Peyer's patch (tissue), 4 donors: Measurements from ENCODE around the gene SH3RF3. TPM values are rescaled to one million over a fixed set of nuclear protein-coding genes. Genes with fewer than 3 reads are reported as not detected.

Experiments used
- DNase-seq, 3 donors: peaks; one replicate each; pipeline ENCODE4 v3.0.0-alpha.2; 2017 to 2019
- H3K27ac ChIP-seq, 4 donors: fragments of 200-600 bp; sonication (generic); one replicate each; pipeline ENCODE4 v1.5.1; 2016 to 2019
- H3K27me3 ChIP-seq, 2 donors: fragments of 200-600 bp; sonication (generic); one replicate each; pipeline ENCODE4 v1.5.1; 2019
- H3K36me3 ChIP-seq, 3 donors: fragments of 200-600 bp; sonication (generic); one replicate each; pipeline ENCODE4 v1.5.1; 2016 to 2019
- H3K4me1 ChIP-seq, 4 donors: fragments of 200-600 bp; sonication (generic); one replicate each; pipeline ENCODE4 v1.5.1; 2016 to 2019
- H3K4me3 ChIP-seq, 4 donors: fragments of 200-600 bp; sonication (generic); 1 replicate in 3 of 4; 2 replicates in 1 of 4; pipeline ENCODE4 v1.5.1; 2016 to 2019; ENCODE audit warnings: mild to moderate bottlenecking in 1 of 4
- H3K9me3 ChIP-seq, 4 donors: fragments of 200-600 bp; sonication (generic); one replicate each; pipeline ENCODE4 v1.5.1; 2016 to 2019; ENCODE audit warnings: mild to moderate bottlenecking in 1 of 4
- POLR2A ChIP-seq, 2 donors: fragments of 450-650 bp; IDR thresholded peaks; one replicate each; pipeline ENCODE4 v1.5.1; 2017; ENCODE audit warnings: antibody characterized with exemption in 2 of 2, mild to moderate bottlenecking in 2 of 2, moderate library complexity in 2 of 2
- total RNA-seq, 4 donors: library from RNA; depleted of rRNA; stranded (reverse); fragments of >200 nt; gene quantifications; one replicate each; pipeline ENCODE4 v1.1.0, GENCODE V29; 2016
- TF ChIP-seq, protein P1 (sequence below), 6 experiments: fragments of 450-650 bp in 4 of 6; fragments of 200-600 bp in 2 of 6; sonication (generic) in 1 of 6; IDR thresholded peaks; one replicate each; pipeline ENCODE4 v1.5.1; 2017 to 2019; ENCODE audit warnings: antibody characterized with exemption in 6 of 6, mild to moderate bottlenecking in 3 of 6, moderate library complexity in 1 of 6

Gene SH3RF3
- total RNA-seq, 4 donors from 2014 or later, result 1.1 to 5.0 (median 3.3) TPM

DNA sequence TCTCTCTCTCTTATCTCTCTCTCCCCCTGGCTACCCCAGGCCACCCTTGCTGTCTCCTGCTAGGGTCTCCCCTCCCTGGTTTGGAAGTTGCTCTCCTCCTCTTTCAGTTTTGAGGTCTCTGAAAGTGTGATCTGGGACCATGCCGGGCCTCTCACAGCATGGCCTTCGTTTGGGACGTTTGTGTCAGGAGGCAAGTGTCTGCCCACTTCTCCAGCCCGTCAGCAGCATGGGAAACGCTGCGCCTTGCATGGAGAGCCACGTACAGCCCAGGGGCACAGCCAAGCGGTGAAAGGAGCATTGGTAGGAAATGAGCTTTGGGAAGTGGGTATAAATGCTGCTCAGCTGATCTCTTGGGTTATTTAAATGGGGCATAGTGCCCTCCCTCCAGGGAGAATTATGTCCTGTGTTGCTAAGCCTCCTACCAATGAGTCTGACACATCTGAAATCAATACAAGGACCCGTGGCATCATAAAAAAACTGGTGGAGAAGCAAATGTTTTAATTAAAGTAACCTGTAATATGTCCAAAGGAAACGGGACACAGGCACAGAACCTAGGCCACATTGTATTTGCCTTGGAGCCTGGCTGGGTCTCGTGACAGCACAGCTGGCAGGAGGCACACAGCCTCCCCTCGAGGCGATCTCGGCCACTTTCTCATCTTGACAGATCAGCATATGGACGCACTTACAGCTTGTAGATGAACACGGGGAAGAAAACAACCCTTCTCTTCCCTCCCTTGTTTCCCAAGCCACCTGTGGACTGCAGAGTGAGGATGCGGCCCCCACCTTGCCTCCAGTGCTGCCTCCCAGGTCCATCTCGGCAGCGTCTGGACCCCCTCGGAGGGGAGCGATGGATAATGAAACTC, 72.7 kb downstream of the SH3RF3 start:
- Histone ChIP-seq H3K4me1 (no peaks in the 10 kb centered on the region), H3K27ac (no peak overlapping the region), H3K9me3 (no peaks in the 10 kb centered on the region), H3K27me3 (no peaks in the 10 kb centered on the region), H3K36me3 (no peaks in the 10 kb centered on the region), H3K4me3 (no peak overlapping the region)
- DNase-seq, result no peak
- no peak for TF ChIP-seq POLR2A (IDR thresholded peaks at IDR 0.05)
- TF ChIP-seq, protein P1, sequence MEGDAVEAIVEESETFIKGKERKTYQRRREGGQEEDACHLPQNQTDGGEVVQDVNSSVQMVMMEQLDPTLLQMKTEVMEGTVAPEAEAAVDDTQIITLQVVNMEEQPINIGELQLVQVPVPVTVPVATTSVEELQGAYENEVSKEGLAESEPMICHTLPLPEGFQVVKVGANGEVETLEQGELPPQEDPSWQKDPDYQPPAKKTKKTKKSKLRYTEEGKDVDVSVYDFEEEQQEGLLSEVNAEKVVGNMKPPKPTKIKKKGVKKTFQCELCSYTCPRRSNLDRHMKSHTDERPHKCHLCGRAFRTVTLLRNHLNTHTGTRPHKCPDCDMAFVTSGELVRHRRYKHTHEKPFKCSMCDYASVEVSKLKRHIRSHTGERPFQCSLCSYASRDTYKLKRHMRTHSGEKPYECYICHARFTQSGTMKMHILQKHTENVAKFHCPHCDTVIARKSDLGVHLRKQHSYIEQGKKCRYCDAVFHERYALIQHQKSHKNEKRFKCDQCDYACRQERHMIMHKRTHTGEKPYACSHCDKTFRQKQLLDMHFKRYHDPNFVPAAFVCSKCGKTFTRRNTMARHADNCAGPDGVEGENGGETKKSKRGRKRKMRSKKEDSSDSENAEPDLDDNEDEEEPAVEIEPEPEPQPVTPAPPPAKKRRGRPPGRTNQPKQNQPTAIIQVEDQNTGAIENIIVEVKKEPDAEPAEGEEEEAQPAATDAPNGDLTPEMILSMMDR (IDR thresholded peaks at IDR 0.05), result no peak

DNA sequence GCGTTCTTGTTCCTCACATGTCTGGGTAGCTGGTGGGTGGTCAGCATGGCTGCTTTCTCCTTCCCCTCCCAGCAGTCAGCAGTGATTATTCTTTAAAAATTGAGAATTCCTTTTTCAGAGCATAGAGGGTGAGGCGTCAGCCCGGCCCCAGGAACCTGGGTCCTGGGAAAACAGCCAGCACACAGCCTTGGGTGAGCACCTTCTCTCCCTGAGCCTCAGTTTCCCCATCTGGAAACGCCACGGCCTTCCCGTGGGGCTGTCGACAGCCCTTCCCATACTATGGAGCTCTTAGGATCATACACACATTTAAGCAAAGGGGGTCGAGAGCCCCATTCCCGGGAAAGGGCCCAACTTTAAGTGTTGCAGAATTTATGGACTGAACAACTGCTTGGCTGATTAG, 73.5 kb downstream of the SH3RF3 start:
- Histone ChIP-seq H3K27ac (no peak overlapping the region), H3K9me3 (no peaks in the 10 kb centered on the region), H3K36me3 (no peaks in the 10 kb centered on the region), H3K4me1 (no peaks in the 10 kb centered on the region), H3K4me3 (no peak overlapping the region), H3K27me3 (no peaks in the 10 kb centered on the region)
- TF ChIP-seq POLR2A (IDR thresholded peaks at IDR 0.05), result no peak
- TF ChIP-seq, protein P1 (IDR thresholded peaks at IDR 0.05), result no peak
- DNase-seq, result no peak

DNA sequence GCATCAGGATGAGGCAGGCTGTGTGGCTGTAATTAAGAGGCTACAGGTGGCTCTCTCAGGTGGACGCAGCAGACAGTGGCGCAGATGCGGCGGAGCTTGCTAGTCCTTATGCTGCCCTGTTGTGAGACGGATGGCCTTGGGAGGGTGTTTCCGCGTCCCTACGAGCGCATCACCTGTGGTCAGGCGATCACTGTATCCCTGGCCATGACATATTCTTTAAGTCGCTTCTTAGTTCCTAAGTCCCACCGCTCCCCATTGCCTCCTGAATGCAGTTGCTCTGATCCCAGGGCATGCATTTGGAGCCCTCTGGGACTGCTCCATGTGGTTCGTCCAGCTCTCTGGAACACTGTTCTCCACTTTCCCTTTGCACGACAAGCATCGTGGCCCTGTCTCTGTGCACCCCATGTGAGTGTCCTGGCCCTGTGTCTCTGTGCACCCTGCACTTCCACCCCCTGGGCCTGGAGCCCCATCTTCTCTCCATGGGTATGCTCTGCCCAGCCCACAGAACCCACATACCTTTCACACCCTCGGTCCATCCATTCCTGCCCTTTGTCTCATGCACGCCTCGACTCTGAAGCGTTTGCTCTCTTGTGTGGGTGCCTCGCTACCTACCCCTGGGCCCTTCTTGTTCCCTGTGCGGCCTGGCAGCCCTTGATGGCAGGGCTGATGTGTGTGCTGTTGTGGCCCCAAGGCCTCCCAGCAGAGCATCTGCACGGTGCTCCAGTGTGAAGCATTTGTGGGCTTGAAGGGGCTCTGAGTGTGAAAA, 74.4 kb downstream of the SH3RF3 start:
- Histone ChIP-seq H3K9me3 (no peaks in the 10 kb centered on the region), H3K4me3 (no peak overlapping the region), H3K36me3 (no peaks in the 10 kb centered on the region), H3K27ac (no peak overlapping the region), H3K4me1 (no peaks in the 10 kb centered on the region), H3K27me3 (no peaks in the 10 kb centered on the region)
- TF ChIP-seq, protein P1 (IDR thresholded peaks at IDR 0.05), result no peak
- no peak for TF ChIP-seq POLR2A (IDR thresholded peaks at IDR 0.05)
- no peak for DNase-seq

DNA sequence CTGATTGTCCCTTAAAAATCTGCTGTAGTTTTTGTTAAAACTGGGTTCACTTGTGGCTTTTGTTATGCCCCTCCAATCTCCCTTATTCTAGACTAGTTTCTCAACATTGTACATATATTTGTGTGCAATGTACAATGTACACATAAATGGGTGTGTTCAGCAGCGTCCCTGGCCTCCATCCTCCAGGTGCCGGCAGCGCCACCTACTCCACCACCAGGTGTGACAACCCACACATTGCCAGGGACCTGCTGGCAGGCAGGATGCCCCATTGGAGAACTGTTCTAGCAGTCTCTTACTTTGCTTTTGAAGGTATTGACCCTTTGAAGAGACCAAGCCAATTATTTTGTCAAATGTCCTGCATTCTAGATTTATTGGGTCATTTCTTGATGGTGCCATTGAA, 75.4 kb downstream of the SH3RF3 start:
- Histone ChIP-seq H3K36me3 (no peaks in the 10 kb centered on the region), H3K4me3 (no peak overlapping the region), H3K27me3 (no peaks in the 10 kb centered on the region), H3K4me1 (no peaks in the 10 kb centered on the region), H3K27ac (no peak overlapping the region), H3K9me3 (no peaks in the 10 kb centered on the region)
- no peak for TF ChIP-seq POLR2A (IDR thresholded peaks at IDR 0.05)
- TF ChIP-seq, protein P1 (IDR thresholded peaks at IDR 0.05), result peak in 3 of 6 experiments; percentile 20 to 26 (median 21)
- no peak for DNase-seq

DNA sequence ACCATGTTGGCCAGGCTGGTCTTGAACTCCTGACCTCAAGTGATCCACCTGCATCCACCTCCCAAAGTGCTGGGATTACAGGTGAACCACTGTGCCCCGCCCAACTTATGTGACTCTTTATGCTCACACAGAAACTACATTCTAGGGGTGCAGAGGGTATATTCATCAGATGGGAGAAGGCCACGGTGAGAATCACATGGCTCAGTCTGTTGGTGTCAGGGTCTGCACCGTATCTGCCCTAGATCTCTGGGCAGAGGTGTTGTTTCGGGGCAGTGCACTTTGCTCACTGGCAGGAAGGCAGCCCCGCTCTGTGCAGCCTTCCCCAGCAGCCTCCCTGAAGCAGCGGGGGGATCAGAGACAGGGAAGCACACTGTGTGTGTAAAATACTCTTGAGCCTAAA, 76.4 kb downstream of the SH3RF3 start:
- no peaks in the 10 kb centered on the region for H3K36me3 ChIP-seq
- no peaks in the 10 kb centered on the region for H3K4me1 ChIP-seq
- no peak overlapping the region for H3K4me3 ChIP-seq
- TF ChIP-seq POLR2A (IDR thresholded peaks at IDR 0.05), result no peak
- TF ChIP-seq, protein P1 (IDR thresholded peaks at IDR 0.05), result no peak
- H3K27ac ChIP-seq, result no peak overlapping the region
- no peak for DNase-seq
- H3K9me3 ChIP-seq, result no peaks in the 10 kb centered on the region
- no peaks in the 10 kb centered on the region for H3K27me3 ChIP-seq
